Mammary epithelial cell (primary cell): ENCODE measurements around the gene TSC22D2.

Experiments
- EZH2 ChIP-seq: IDR thresholded peaks from 2 replicates; pipeline ENCODE4 v1.6.1; 2012; ENCODE audit warnings: low read length, inconsistent platforms, borderline replicate concordance
- TF ChIP-seq, protein P1 (sequence below), 2 donors: IDR thresholded peaks in 1 of 2; conservative IDR thresholded peaks in 1 of 2; 2 replicates each; pipeline ENCODE4 v1.5.1; 2011 to 2012; ENCODE audit warnings: inconsistent platforms in 2 of 2, low read length in 2 of 2, mild to moderate bottlenecking in 2 of 2, control low read depth in 1 of 2, low read depth in 1 of 2; ENCODE audit not compliant: insufficient read depth in 1 of 2; ENCODE audit errors: extremely low read depth in 1 of 2

DNA sequence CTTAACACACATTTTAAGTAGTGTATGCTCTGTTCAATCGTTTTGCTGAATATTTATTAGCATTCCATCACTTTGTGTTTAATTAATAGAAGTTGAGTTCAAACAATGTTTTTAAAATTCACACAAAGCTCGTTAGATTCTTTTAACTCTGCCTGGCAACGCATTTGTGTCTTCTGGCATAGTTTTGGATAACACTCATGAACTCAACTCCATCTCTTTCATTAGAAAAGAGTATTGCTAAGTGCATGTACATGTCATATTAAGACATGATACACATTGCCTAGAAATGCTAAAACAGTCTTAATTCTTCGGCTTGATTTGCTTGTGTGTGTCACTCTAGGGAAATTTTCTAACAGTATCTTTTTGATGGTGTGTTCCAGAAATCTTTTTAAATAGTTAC is 15.7 kb downstream of the TSC22D2 start:
- TF ChIP-seq, protein P1, sequence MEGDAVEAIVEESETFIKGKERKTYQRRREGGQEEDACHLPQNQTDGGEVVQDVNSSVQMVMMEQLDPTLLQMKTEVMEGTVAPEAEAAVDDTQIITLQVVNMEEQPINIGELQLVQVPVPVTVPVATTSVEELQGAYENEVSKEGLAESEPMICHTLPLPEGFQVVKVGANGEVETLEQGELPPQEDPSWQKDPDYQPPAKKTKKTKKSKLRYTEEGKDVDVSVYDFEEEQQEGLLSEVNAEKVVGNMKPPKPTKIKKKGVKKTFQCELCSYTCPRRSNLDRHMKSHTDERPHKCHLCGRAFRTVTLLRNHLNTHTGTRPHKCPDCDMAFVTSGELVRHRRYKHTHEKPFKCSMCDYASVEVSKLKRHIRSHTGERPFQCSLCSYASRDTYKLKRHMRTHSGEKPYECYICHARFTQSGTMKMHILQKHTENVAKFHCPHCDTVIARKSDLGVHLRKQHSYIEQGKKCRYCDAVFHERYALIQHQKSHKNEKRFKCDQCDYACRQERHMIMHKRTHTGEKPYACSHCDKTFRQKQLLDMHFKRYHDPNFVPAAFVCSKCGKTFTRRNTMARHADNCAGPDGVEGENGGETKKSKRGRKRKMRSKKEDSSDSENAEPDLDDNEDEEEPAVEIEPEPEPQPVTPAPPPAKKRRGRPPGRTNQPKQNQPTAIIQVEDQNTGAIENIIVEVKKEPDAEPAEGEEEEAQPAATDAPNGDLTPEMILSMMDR (conservative IDR thresholded peaks at IDR 0.05 in 1 of 2, IDR thresholded peaks at IDR 0.05 in 1 of 2; ENCODE audit: extremely low read depth in 1 of 2, insufficient read depth in 1 of 2, low read depth in 1 of 2, low read length in 2 of 2) = no peak
- no peak for TF ChIP-seq EZH2
